Pancreas (tissue), 10 donors: ENCODE measurements around the gene S1PR1. TPM values are rescaled to one million over a fixed set of nuclear protein-coding genes. Genes with fewer than 3 reads are reported as not detected.

Experiments used
- ATAC-seq, 4 donors: fragments of 200-7000 bp; cut with Tn5 transposase; one replicate each; pipeline versions ENCODE4 v1.8.0 to v1.9.1; 2020; ENCODE audit warnings: mild to moderate bottlenecking in 4 of 4, moderate library complexity in 4 of 4
- DNase-seq, 6 donors: peaks; one replicate each; pipeline ENCODE4 v3.0.0-alpha.2; 2020
- FAIRE-seq: peaks from 2 replicates; lab custom pipeline; 2012; peaks lifted over from hg19 to GRCh38; lab: Jason Lieb, UNC
- H3K27ac ChIP-seq, 4 donors: fragments of 200-600 bp; sonication (generic); 1 replicate in 3 of 4; 2 replicates in 1 of 4; pipeline versions ENCODE4 v1.5.0 to v1.8.0; 2020
- H3K27me3 ChIP-seq, 4 donors: fragments of 200-600 bp; one replicate each; pipeline ENCODE4 v1.8.0; 2021
- H3K36me3 ChIP-seq, 3 donors: fragments of 200-600 bp; sonication (generic) in 1 of 3; one replicate each; pipeline versions ENCODE4 v1.5.0 to v1.8.0; 2020 to 2021
- H3K4me1 ChIP-seq, 3 donors: fragments of 200-600 bp; one replicate each; pipeline ENCODE4 v1.8.0; 2021
- H3K4me3 ChIP-seq, 4 donors: fragments of 200-600 bp; sonication (generic) in 2 of 4; one replicate each; pipeline versions ENCODE4 v1.5.0 to v1.8.0; 2020 to 2021
- H3K9me3 ChIP-seq, 4 donors: fragments of 200-600 bp; one replicate each; pipeline ENCODE4 v1.8.0; 2021
- WGBS, 2 donors: extraction: QIAGEN DNeasy Blood & Tissue Kit; methylation state at CpG; one replicate each; pipeline ENCODE4 v1.1.7; 2013; 5-methylcytosine and 5-hydroxymethylcytosine counted together
- intact Hi-C, 3 donors: fragments of 100-400 bp; cut with DNase I; formaldehyde crosslinking; loops; one replicate each; pipeline versions ENCODE4 v1.11.1 to v1.14.2; 2022
- polyA plus RNA-seq, 2 donors: library from polyadenylated mRNA; stranded (reverse); fragments of 200-250 nt; gene quantifications; one replicate each; pipeline ENCODE4 v1.2.3, GENCODE V29; 2013
- total RNA-seq, 6 donors: library from RNA; stranded (reverse); fragmentation: NEBNext Ultra II Directional in 4 of 6; extraction: Animal tissue kit (Norgen Biotek cat#: 25700) in 4 of 6; gene quantifications; one replicate each; pipeline versions ENCODE4 v1.2.1 to v1.2.4, GENCODE V29; 2021 to 2023
- TF ChIP-seq, protein P1 (sequence below), 4 donors: fragments of 200-600 bp; sonication (generic) in 3 of 4; IDR thresholded peaks; one replicate each; pipeline versions ENCODE4 v1.5.0 to v1.8.0; 2021; ENCODE audit warnings: antibody characterized with exemption in 4 of 4
- donor health status: healthy with polysubstance abuse.
- donor health status: DM: no; HTN: no; CAD: no; lungs with moderate emphysema.
- donor health status: DM: no; HTN: no; CAD: no.
- donor health status: control.
- donor health status: control.
- donor health status: Bipolar disorder and iron deficiency.
- donor health status: DM: yes; HTN: yes; CAD: no.
- donor health status: DM: no; HTN: no; CAD: no.
- donor health status: DM: no; HTN: no; CAD: no.
- donor health status: DM: yes; HTN: yes; CAD: no.

The S1PR1 gene
- total and polyA plus RNA-seq, 8 donors: 2.3 to 10.1 (median 5.7) TPM

DNA sequence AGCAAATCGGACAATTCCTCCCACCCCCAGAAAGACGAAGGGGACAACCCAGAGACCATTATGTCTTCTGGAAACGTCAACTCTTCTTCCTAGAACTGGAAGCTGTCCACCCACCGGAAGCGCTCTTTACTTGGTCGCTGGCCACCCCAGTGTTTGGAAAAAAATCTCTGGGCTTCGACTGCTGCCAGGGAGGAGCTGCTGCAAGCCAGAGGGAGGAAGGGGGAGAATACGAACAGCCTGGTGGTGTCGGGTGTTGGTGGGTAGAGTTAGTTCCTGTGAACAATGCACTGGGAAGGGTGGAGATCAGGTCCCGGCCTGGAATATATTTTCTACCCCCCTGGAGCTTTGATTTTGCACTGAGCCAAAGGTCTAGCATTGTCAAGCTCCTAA is 3.2 kb downstream of the S1PR1 start:
- Histone ChIP-seq H3K27ac (no peak overlapping the region), H3K4me1 (peaks cover 4 to 14% (median 8%) of the 10 kb centered on the region in 3 donors), H3K9me3 (no peaks in the 10 kb centered on the region), H3K4me3 (no peak overlapping the region), H3K27me3 (peaks cover 0 to 34% (median 0%) of the 10 kb centered on the region in 4 donors), H3K36me3 (no peaks in the 10 kb centered on the region)
- ATAC-seq (no peak), FAIRE-seq (no peak), DNase-seq (no peak)
- intact Hi-C loops: no loop called here
- TF ChIP-seq, protein P1, sequence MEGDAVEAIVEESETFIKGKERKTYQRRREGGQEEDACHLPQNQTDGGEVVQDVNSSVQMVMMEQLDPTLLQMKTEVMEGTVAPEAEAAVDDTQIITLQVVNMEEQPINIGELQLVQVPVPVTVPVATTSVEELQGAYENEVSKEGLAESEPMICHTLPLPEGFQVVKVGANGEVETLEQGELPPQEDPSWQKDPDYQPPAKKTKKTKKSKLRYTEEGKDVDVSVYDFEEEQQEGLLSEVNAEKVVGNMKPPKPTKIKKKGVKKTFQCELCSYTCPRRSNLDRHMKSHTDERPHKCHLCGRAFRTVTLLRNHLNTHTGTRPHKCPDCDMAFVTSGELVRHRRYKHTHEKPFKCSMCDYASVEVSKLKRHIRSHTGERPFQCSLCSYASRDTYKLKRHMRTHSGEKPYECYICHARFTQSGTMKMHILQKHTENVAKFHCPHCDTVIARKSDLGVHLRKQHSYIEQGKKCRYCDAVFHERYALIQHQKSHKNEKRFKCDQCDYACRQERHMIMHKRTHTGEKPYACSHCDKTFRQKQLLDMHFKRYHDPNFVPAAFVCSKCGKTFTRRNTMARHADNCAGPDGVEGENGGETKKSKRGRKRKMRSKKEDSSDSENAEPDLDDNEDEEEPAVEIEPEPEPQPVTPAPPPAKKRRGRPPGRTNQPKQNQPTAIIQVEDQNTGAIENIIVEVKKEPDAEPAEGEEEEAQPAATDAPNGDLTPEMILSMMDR (IDR thresholded peaks at IDR 0.05): no peak
- 62 to 75% methylated on average over 10 of the region's 10 CpGs for WGBS, 2 donors

DNA sequence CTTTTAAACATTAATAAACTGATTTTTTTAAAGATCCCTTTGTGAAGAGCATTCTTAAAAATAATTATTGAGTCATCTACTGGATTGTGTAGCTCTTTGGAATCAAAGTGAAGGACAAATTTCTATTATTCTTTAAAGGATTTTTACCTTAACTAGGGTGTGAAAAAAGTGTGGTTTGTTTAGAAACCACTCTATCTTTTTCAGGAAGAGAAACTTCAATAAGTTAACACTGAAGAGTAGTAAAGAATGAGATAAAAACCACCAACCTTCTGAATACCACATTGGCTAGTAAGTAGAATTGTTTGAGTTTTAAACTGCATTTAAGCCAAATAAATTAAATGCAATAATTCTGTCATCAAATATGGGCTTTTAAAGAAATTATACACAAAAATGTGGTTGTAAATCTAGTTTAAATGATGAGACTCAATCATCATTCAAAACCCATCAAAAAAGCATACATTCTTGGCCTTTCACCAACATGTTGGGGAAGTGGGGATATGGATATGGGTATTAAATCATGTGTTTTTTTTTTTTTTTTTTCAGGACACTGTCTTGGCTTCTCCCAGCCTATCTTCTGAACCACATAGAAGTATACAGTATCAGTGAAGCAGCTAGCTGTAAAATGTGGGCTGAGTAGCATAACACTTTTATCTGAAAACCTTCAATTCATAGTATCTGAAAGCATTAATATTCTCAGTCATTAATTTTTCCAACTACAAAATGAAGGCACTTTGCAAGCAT is 4.8 kb downstream of the S1PR1 start:
- H3K27ac ChIP-seq: no peak overlapping the region
- H3K9me3 ChIP-seq: no peaks in the 10 kb centered on the region
- DNase-seq (no peak), ATAC-seq (no peak), FAIRE-seq (no peak)
- no peak overlapping the region for H3K4me3 ChIP-seq
- TF ChIP-seq, protein P1 (IDR thresholded peaks at IDR 0.05): no peak
- no peaks in the 10 kb centered on the region for H3K36me3 ChIP-seq
- peaks cover 4 to 11% (median 8%) of the 10 kb centered on the region in 3 donors for H3K4me1 ChIP-seq
- peaks cover 0 to 27% (median 0%) of the 10 kb centered on the region in 4 donors for H3K27me3 ChIP-seq
- intact Hi-C loops: no loop called here

DNA sequence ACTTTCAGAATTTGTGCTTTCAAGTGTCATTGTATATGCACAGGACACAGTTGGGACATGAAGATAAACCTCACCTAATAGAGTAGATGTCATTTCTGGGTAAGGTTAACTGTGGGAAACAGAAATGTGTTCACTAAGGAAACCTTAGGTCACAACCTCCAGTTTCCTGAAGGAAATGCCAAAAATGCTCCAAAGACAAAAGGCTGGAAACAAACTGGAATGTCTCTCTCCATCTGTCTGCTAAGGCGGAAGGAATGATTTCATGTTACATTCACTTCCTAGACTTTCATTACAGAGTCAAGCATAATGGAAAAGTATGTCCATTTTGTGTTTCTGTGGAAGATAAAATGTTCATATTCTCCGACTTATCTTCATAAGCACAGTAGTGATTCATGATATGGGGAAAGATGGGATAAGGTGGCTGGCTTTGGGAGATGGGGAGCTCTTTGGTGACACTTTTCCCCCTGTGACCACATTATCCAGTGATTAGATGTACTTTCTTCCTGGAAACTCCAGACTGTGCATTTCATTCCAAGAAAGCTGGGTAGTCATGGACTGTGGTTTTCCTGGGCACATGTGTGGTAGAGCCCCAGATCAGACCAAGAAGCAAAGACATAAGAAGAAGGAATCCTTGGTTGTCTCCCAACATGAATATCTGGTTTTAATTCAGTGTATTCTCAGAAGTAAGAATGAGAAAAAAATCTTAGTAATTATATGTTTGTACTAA is 5.7 kb downstream of the S1PR1 start:
- no peak for DNase-seq

DNA sequence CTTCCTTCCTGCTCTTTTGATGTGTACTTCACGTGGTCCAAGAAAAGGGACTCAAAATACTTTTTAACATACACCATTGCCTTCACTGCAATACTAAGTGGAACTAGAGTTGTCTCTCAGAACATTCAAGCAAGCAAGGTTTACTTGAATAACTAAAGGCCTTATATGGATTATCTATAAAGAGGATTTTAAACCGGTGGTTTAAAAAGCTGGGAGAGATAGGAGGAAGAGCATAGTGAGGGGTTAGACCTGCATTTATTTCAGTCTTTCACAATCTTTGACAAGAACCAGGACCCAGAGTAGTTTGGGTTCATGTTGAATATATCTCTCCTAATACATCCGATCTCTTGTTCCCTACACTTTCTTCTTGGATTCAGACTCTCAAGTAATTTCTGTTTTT is 6.9 kb downstream of the S1PR1 start:
- 51 to 58% methylated on average over 3 of the region's 3 CpGs for WGBS, 2 donors
- Histone ChIP-seq H3K36me3 (no peaks in the 10 kb centered on the region), H3K27ac (no peak overlapping the region), H3K27me3 (peaks cover 0 to 11% (median 0%) of the 10 kb centered on the region in 4 donors), H3K4me3 (no peak overlapping the region), H3K4me1 (peaks cover 0 to under 1% (median 0%) of the 10 kb centered on the region in 3 donors), H3K9me3 (no peaks in the 10 kb centered on the region)
- intact Hi-C loops: no loop called here
- ATAC-seq: no peak
- TF ChIP-seq, protein P1 (IDR thresholded peaks at IDR 0.05): no peak
- FAIRE-seq: no peak
- DNase-seq: no peak

More for the DNA sequence above, 5.7 kb downstream of the S1PR1 start:
- Histone ChIP-seq H3K27ac (no peak overlapping the region), H3K4me1 (peaks cover 0 to 6% (median under 1%) of the 10 kb centered on the region in 3 donors), H3K9me3 (no peaks in the 10 kb centered on the region), H3K36me3 (no peaks in the 10 kb centered on the region), H3K27me3 (peaks cover 0 to 19% (median 0%) of the 10 kb centered on the region in 4 donors), H3K4me3 (no peak overlapping the region)
- intact Hi-C loops: no loop called here
- WGBS, 2 donors: 54 to 71% methylated on average over 2 of the region's 2 CpGs
- ATAC-seq (no peak), FAIRE-seq (no peak)
- TF ChIP-seq, protein P1 (IDR thresholded peaks at IDR 0.05): no peak
